ENCODE measurements around the gene SDK1.
"Not testable (repeated sequence)": the region's sequence is repeated elsewhere in the genome, so short reads cannot be mapped to it uniquely, and the experiment has no call there.

The SDK1 gene

GRCh38 chr7:3915337-3915878 is 614.4 kb downstream of the SDK1 start:
- no peak for DNase-seq (ENCODE audit: low read depth in 2 of 2)

DNA sequence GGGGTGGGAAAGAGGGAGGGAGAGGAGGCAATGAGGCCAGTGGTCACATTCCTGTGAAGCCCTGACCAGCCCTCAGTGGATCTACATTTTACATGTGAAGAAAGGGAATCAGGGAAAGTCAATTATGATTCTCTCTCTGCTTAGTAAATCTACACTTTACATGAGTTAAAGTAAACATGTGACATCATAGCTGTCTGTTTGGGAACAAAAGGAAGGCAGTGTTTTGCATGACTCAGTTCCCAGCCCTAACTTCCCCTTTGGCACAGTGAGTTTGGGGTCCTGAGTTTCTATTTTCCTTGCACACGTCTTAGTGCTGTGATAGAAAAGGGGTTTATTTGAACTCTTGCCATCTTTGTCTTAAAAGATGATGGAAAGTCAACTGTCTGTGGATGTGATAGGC is 615.1 kb downstream of the SDK1 start:
- DNase-seq (ENCODE audit: low read depth in 2 of 2), result no peak

DNA sequence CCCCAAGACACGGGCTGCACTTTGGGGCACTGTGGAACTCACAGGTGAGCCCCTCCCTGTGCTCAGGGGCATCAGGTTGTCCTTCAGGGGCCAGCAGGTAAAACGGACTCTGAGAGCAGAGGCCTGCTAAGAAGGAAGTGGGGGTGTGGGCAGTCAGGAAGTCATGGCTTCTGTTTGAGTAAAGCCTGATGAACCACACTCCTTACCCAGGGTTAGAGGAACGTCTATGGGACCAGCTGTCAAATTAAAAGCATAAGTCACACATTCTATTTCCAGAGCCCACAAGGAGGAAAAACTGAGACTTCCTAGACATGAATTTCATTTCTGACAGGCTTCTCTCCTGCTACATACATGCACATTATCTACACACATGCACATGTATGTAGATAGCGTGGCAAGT is 616.4 kb downstream of the SDK1 start:
- DNase-seq (ENCODE audit: low read depth in 2 of 2), result no peak

- DNase-seq (ENCODE audit: low read depth in 2 of 2), result no peak
These were observed 617.5 kb downstream of the SDK1 start for GRCh38 chr7:3918576-3918975.

DNA sequence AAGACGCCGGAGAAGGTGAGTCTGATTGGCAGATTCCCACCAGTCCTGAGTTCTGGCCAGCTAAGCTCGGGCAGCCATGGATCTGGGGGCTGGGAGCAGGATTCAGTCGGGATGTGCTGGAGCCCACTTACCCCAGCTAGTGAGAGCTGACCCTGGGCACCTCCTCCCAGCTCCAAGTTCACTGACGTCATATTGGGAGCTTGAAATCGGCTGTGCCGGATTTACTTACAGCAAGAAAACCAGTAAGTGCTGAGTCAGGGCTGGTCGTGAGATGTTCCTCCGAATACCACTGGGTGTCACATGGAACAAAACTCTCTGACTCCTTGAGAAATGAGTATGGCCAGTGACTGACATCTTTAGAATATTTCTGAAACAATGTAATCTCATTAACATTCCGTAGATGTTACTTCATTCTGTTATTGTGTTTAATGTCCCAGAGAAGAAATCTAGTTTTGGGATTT is 621.2 kb downstream of the SDK1 start:
- no peak for DNase-seq (ENCODE audit: low read depth in 2 of 2)

DNA sequence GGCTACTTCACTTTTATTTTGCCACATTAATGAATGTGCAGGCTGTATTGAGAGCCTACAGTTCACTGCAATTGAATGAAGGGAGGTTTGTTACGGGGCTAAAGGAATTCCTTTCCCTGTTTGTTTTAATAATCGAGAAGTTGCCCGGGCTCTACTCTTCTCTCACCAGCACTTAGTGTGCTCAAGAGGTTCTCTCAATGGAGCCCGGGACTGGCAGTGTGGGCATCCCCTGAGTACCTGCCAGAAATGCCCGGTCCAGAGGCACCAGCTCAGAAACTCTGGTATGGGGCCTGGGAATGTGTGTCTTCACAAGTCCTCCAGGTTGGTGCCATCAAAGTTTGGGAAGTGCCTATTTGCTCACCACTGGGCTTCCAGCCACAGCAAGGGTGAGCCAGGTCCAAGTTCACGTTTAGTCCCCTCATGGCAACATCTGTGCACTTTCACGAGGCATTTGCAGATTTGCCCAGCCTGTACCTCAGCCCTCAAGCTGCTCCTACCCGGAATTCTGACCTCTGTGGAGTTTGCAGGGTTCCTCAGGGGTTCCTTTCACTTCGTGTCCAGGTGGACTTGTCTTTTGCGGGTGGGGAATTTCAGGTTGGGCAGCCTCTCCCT is 622.4 kb downstream of the SDK1 start:
- no peak for DNase-seq (ENCODE audit: low read depth in 2 of 2)

DNA sequence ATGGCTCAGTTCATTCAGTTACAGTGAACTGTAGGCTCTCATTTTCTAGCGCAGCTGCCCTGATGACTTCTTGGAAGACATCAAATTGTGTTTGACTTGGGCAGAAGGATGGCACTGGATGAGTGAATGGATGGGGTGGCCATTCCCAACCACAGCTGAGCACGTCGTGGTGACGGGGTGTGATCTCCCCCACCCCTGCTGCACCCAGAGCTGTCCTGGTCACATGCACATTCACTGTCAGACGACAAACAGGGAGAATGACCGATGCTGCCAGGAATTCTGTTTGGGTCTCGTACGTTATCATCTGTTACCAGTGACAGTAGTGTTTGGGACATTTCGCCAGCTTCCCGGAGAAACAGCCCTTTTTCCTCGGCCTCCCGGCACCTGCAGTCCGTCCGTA is 623.2 kb downstream of the SDK1 start:
- no peak for DNase-seq (ENCODE audit: low read depth in 2 of 2)

DNA sequence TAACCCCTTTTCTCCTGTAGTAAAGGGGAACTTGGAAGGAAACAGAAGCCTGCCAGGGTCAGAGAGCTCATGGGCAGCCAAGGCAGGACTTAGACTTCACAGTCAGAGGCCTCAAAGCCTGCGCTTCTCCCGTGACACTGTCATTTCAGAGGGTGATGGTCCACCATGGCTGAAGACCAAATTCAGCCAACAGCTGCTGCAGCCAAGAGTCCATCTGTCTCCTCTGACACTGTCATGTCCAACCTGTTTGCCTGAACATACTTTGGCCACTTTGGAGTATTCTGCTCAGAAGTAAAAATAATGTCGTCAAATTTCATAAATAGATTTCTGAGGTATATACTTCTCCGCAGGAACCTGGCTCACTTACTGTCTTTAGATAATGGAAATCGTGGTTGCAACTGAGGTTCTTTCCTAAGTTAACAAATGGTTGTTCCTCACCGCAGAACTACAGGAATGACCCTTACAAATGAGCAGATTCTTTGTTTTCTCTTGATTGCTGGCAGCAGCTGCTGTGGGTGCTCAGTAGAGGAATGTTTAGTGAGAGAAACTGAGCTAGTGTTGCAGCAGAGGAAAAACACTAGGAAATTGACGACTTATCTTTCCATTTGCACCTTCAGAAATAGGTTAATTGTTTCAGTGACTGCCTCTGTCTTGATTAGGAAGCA is 626.5 kb downstream of the SDK1 start:
- DNase-seq (ENCODE audit: low read depth in 2 of 2), result no peak

GRCh38 chr7:3928727-3929515 is 627.9 kb downstream of the SDK1 start:
- DNase-seq (ENCODE audit: low read depth in 2 of 2), result no peak

DNA sequence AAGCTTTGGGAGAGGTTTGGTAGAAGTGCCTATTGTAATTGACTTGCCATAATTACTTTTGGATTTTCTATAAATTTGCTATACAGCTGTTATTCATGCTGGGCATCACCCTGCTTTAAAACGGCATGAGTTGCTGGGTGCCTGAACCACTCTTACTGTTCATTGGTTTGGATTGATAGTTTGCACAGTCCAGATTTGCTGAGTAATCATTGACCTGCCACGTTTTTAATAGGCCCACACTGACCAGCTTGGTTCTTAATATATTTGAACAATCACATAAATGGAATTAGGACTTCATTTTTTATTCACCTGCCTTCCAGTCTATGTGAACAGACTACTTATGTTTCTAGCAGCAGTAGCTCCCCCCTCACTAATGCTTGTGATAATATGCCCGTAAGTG is 630.8 kb downstream of the SDK1 start:
- no peak for DNase-seq (ENCODE audit: low read depth in 2 of 2)

DNA sequence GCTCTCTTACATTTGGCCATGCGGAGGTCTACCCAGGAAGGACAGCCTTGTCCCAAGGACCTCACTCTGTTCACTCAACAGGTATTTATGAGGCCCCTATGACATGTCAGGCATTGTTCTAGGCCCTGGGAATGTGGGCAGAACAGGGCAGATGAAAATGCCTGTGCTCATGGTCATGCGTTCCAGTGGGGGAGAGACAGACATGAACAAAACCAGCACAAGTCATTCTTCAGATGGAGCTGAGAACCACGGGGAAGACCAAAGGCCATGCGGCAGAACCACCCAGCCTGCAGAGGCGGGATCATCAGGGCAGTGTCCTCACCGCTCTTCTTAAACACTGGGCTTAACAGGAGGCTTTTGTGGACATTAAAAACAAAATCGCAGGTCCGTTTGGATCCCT is 636.1 kb downstream of the SDK1 start:
- no peak for DNase-seq (ENCODE audit: low read depth in 2 of 2)

GRCh38 chr7:3937605-3938004 is 636.6 kb downstream of the SDK1 start:
- DNase-seq (ENCODE audit: low read depth in 2 of 2), result no peak

DNA sequence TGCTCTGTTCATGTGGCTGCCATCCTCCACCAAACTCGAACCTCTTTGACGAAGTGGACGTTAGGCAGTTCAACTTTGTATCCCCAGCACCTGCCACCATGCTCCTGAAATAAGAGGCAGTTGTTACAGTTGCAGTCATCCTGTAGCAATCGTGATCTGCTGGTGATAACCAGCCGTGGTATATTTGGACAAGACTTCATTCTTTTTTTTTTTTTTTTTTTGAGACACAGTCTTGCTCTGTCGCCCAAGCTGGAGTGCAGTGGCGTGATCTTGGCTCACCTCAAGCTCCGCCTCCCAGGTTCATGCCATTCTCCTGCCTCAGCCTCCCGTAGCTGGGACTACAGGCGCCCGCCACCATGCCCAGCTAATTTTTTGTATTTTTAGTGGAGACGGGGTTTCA is 640.7 kb downstream of the SDK1 start:
- DNase-seq (ENCODE audit: low read depth in 2 of 2), result not testable (repeated sequence)

- DNase-seq (ENCODE audit: low read depth in 2 of 2), result no peak
These were observed 641.2 kb downstream of the SDK1 start for GRCh38 chr7:3942276-3942675.

DNA sequence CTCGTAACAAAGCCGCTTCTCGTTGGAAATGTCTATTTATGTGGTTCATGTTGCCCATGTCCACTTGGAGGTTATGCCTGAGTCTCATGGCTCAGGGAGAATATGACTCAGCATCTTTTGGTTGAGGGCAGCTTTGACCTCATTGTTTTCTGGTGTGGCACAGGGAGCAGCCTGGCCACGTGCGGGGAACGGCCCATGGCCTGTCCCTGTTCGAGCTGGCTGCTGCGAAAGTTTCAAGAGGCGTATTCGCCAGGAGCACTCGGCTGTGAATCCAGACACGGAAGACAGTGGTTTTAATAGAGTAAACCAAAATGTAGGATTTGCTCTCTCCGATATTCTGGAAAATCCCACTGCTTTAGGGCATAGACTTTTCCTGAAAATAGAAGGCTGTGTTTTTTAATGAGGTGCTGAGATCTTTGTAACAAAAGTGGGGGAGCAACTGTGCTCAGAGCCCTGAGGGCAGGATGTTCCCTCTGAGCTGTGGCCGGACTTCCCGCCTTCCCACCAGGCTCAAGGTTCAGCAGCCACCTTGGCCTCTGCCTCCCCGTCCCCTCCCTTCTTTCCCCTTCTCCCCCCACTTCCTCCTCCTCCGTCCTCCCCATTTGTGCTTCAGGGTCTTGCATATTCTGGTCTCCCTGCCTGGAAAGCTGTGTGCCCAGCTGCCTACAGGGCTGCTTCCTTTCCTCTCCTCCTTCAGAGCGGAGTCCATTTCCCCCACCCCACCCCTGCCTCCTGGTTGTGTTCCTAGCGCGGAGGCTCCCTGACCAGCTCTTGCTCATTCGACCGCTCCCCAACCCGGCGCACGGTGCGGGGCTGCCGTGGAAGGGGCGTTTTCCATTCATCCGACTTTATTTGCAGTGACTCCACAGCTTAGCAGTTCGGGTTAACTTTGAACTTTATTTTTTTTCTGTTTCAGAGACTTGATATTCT is 642.0 kb downstream of the SDK1 start:
- no peak for DNase-seq (ENCODE audit: low read depth in 2 of 2)

GRCh38 chr7:3943779-3944520 is 642.9 kb downstream of the SDK1 start:
- DNase-seq (ENCODE audit: low read depth in 2 of 2), result no peak

- DNase-seq (ENCODE audit: low read depth in 2 of 2), result no peak
These were observed 648.2 kb downstream of the SDK1 start for GRCh38 chr7:3949242-3949640.

- DNase-seq (ENCODE audit: low read depth in 2 of 2), result no peak
These were observed 649.2 kb downstream of the SDK1 start for GRCh38 chr7:3950249-3950648.

GRCh38 chr7:3951316-3952055 is 650.4 kb downstream of the SDK1 start:
- DNase-seq (ENCODE audit: low read depth in 2 of 2), result no peak

DNA sequence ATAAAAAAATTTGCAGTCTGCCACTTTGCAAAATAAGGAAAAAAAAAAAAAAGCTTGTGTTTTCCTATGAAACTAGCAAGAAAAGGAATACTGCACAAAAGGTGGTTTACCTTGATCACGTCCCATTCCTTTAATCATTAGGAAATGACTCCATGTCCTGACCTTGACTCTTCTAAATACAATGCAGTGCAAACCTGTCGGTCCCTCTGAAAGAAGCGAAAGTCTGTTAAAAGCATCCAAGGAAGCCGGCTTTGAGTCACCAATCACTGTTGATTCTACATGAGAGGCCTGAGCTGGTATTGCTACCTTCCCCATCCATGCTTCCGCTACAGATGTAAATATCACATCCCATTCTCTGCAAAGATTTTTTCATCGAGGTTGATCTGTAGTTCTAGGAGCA is 652.1 kb downstream of the SDK1 start:
- no peak for DNase-seq (ENCODE audit: low read depth in 2 of 2)
